ENCODE results near the gene LARP4B. TPM values are rescaled to one million over a fixed set of nuclear protein-coding genes. Genes with fewer than 3 reads are reported as not detected.

LARP4B gene
- total RNA-seq, 1 donor from 2014 or later, result 64.2 TPM

DNA sequence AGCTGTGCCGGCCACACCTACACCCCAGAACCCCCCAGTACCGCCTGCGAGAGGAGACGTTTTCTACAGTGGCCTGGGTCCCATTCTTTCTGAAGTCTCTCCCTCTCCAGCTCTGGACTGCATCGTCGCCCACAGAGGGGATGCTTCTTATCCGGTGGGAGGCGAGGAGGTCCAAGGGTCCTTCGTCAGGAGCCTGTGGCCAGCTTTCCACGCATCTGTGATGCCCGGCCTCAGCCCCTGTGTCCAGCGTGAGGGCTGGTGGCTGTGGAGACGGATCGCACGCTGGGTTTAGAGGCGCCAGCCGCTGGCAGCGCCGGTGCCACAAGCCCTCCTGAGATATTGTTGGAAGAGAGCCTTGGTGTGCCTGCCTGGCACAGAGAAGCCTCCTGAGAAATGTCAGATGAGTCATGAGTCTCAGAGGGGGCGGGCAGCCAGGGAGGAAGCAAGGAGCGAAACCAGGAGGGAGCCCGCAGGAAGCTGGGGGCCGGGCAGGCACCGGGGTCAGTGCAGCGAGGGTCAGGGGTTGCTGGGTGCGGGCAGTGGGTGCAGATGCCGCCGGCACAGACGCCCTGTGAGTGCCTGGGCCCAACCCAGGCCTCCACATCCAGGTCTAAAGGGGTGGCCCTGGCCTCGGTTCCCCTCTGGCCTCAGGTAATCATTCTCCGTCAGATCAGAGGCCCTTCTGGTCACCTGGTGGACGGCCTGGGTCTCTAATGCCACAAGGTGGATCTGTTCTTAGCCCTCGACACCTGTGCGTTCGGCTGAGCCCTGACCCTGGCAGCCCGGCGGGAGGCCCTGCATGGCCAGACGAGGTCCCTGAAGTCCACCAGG lies 156.0 kb downstream of the LARP4B start:
- Histone ChIP-seq H3K4me3 (no peak overlapping the region), H3K36me3 (no peaks in the 10 kb centered on the region), H3K27ac (replicated peaks) (no peak overlapping the region), H3K9me3 (replicated peaks) (peaks cover 7% of the 10 kb centered on the region), H3K4me1 (no peaks in the 10 kb centered on the region), H3K27me3 (ENCODE audit: low read depth) (no peaks in the 10 kb centered on the region)
- no peak for DNase-seq
- TF ChIP-seq, protein P1, sequence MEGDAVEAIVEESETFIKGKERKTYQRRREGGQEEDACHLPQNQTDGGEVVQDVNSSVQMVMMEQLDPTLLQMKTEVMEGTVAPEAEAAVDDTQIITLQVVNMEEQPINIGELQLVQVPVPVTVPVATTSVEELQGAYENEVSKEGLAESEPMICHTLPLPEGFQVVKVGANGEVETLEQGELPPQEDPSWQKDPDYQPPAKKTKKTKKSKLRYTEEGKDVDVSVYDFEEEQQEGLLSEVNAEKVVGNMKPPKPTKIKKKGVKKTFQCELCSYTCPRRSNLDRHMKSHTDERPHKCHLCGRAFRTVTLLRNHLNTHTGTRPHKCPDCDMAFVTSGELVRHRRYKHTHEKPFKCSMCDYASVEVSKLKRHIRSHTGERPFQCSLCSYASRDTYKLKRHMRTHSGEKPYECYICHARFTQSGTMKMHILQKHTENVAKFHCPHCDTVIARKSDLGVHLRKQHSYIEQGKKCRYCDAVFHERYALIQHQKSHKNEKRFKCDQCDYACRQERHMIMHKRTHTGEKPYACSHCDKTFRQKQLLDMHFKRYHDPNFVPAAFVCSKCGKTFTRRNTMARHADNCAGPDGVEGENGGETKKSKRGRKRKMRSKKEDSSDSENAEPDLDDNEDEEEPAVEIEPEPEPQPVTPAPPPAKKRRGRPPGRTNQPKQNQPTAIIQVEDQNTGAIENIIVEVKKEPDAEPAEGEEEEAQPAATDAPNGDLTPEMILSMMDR (IDR thresholded peaks at IDR 0.05; ENCODE audit: borderline replicate concordance), result no peak
- intact Hi-C loops (cut with micrococcal nuclease), result no loop called here

- intact Hi-C loops (cut with micrococcal nuclease), result no loop called here
- TF ChIP-seq, protein P1 (IDR thresholded peaks at IDR 0.05; ENCODE audit: borderline replicate concordance), result no peak
- H3K4me3 ChIP-seq, result no peak overlapping the region
- peaks cover 11% of the 10 kb centered on the region for H3K9me3 ChIP-seq (replicated peaks)
- H3K36me3 ChIP-seq, result no peaks in the 10 kb centered on the region
- no peak overlapping the region for H3K27ac ChIP-seq (replicated peaks)
- DNase-seq, result no peak
- H3K27me3 ChIP-seq (ENCODE audit: low read depth), result no peaks in the 10 kb centered on the region
- no peaks in the 10 kb centered on the region for H3K4me1 ChIP-seq
Measured at GRCh38 chr10:774661-775244, 156.8 kb downstream of the LARP4B start.

DNA sequence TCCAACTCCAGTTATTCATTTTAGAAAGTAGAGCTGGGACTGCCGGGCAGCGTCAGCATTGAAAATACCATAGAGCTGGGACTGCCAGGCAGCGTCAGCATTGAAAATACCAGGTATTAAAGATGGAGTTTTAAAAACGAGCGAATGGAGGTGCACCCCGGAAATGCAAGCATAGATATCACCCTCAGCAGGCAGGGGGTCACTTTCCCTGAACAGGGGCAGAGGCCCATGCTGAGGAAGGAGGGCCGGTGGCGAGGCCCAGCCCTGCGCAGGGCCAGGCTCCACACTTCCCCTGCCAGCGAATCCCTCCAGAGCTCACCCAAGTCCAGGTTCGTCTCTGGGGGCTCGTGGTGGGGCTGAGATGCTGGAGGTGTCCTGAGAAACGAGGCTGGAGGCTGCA lies 157.3 kb downstream of the LARP4B start:
- intact Hi-C loops (cut with micrococcal nuclease), result no loop called here
- Histone ChIP-seq H3K36me3 (no peaks in the 10 kb centered on the region), H3K27ac (replicated peaks) (no peak overlapping the region), H3K4me3 (no peak overlapping the region), H3K9me3 (replicated peaks) (peaks cover 16% of the 10 kb centered on the region), H3K27me3 (ENCODE audit: low read depth) (no peaks in the 10 kb centered on the region), H3K4me1 (no peaks in the 10 kb centered on the region)
- DNase-seq, result no peak
- TF ChIP-seq, protein P1 (IDR thresholded peaks at IDR 0.05; ENCODE audit: borderline replicate concordance), result no peak

- Histone ChIP-seq H3K27me3 (ENCODE audit: low read depth) (no peaks in the 10 kb centered on the region), H3K4me1 (no peaks in the 10 kb centered on the region), H3K9me3 (replicated peaks) (peaks cover 22% of the 10 kb centered on the region), H3K4me3 (no peak overlapping the region), H3K27ac (replicated peaks) (no peak overlapping the region), H3K36me3 (no peaks in the 10 kb centered on the region)
- intact Hi-C loops (cut with micrococcal nuclease), result no loop called here
- TF ChIP-seq, protein P1 (IDR thresholded peaks at IDR 0.05; ENCODE audit: borderline replicate concordance), result no peak
- no peak for DNase-seq
Measured at GRCh38 chr10:773562-774161, 157.8 kb downstream of the LARP4B start.

DNA sequence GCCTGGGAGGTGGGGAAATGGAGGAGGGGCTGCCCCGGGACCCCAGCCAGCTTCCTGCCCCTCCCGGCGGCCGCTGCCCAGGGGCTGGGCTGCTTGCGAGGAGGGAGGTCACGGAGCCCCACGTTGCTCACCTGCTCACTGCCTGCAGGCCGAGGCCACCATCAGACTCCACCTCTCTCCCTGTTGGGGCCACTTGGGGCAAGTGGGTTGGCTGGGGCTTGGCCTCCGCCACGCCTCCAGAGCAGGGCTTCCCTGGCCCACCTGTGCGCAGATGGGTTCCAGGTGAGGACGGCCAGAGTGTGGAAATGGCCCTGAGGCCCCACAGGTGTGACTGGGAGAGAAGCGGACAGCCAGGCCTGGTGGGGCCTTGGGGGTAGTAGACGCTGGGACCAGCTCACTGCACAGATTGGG lies 159.3 kb downstream of the LARP4B start:
- no peak for DNase-seq
- Histone ChIP-seq H3K36me3 (no peaks in the 10 kb centered on the region), H3K9me3 (replicated peaks) (peaks cover 36% of the 10 kb centered on the region), H3K27ac (replicated peaks) (no peak overlapping the region), H3K4me3 (no peak overlapping the region), H3K4me1 (no peaks in the 10 kb centered on the region), H3K27me3 (ENCODE audit: low read depth) (no peaks in the 10 kb centered on the region)
- TF ChIP-seq, protein P1 (IDR thresholded peaks at IDR 0.05; ENCODE audit: borderline replicate concordance), result no peak
- intact Hi-C loops (cut with micrococcal nuclease), result no loop called here
